Hepatocyte (in vitro differentiated cells): Measurements from ENCODE around the gene VSIG8.

Experiments
- EZH2 ChIP-seq: fragments of 200-600 bp; sonication (generic); IDR thresholded peaks from 2 replicates; pipeline ENCODE4 v1.6.1; 2016; ENCODE audit warnings: antibody characterized with exemption, mild to moderate bottlenecking, borderline replicate concordance
- TF ChIP-seq, protein P1 (sequence below): fragments of 200-600 bp; sonication (generic); IDR thresholded peaks from 2 replicates; pipeline ENCODE4 v1.5.1; 2016; ENCODE audit warnings: antibody characterized with exemption, mild to moderate bottlenecking; ENCODE audit not compliant: poor library complexity

DNA sequence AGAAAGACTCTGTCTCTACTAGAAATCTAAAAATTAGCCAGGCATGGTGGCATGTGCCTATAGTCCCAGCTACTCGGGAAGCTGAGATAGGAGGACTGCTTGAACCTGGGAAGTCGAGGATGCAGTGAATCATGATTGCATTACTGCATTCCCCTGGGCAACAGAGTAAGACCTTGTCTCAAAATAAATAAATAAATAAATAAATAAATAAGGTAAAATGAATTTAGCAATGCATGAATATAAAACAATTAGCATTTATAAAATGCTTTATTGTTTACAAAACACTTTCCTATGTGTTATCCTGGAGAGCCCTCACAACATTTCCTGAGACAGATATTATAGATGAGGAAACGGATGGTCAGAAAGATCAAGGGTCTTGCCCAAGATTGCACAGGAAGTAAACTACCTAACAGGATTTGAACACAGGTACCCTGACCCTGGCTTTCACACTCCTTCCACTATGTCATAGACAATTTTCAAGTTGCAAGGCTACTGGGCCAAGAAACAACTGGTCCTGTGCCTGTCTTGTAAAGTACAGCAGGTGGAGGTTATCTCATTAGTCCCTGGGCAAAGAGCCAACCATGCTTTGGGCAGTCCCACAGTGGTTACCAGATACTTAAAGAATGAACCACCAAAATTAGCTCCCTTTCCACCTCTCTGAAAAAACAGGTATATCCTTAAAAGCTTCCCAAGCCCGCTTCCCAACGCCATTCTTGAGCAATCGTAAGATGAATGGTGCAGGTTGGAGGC is 15.4 kb upstream of the VSIG8 start:
- TF ChIP-seq, protein P1, sequence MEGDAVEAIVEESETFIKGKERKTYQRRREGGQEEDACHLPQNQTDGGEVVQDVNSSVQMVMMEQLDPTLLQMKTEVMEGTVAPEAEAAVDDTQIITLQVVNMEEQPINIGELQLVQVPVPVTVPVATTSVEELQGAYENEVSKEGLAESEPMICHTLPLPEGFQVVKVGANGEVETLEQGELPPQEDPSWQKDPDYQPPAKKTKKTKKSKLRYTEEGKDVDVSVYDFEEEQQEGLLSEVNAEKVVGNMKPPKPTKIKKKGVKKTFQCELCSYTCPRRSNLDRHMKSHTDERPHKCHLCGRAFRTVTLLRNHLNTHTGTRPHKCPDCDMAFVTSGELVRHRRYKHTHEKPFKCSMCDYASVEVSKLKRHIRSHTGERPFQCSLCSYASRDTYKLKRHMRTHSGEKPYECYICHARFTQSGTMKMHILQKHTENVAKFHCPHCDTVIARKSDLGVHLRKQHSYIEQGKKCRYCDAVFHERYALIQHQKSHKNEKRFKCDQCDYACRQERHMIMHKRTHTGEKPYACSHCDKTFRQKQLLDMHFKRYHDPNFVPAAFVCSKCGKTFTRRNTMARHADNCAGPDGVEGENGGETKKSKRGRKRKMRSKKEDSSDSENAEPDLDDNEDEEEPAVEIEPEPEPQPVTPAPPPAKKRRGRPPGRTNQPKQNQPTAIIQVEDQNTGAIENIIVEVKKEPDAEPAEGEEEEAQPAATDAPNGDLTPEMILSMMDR, result no peak
- no peak for TF ChIP-seq EZH2
